ENCODE data around the gene PIK3AP1. TPM values are rescaled to one million over a fixed set of nuclear protein-coding genes. Genes with fewer than 3 reads are reported as not detected.
A peak's percentile ranks its signal among the peaks of the same experiment; 100 is the strongest.

PIK3AP1 gene
- total and polyA plus RNA-seq, 2 of the 13 experiments (the other 11 are each of a cell fraction or from before 2014, with no cell fraction given): 3.6 to 13.8 TPM

DNA sequence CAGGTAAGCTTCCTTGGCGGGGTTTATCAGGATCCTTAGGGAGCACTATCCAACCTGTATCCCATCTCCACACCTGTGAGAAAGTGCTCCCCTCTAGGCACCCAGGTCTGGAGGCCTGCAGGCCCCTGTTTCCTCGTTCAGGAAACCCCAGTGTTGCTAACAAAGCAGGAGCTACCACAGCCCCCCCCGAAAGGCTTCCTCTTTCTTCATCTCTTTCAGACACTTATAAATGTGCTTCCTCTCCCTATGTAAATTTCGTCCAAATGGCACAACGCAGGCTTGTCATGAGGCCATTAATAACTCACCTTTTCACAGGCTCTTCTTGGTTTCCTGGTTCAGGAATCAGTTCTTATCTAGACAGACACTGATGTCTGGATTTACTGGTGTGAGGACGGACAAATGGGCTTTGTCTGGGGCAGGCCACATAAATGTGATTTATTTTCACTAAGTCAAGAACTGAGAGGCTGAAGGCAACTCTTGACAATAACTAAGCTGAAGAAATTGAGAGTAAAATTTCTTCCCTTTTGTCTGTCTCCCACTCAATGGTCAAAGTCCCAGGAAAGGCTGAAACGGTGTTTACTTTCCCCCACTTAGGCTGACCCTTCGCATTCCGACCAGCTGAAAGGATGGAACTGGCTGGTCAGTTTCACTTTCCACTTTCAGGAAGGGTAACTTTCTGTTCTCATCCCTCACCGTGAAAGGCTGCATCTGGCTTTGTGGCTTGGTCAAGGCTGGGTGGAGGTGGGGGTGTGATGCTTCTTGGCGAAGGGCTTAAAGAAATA, 46.8 kb downstream of the PIK3AP1 start (continued):
- TF ChIP-seq, protein P1, sequence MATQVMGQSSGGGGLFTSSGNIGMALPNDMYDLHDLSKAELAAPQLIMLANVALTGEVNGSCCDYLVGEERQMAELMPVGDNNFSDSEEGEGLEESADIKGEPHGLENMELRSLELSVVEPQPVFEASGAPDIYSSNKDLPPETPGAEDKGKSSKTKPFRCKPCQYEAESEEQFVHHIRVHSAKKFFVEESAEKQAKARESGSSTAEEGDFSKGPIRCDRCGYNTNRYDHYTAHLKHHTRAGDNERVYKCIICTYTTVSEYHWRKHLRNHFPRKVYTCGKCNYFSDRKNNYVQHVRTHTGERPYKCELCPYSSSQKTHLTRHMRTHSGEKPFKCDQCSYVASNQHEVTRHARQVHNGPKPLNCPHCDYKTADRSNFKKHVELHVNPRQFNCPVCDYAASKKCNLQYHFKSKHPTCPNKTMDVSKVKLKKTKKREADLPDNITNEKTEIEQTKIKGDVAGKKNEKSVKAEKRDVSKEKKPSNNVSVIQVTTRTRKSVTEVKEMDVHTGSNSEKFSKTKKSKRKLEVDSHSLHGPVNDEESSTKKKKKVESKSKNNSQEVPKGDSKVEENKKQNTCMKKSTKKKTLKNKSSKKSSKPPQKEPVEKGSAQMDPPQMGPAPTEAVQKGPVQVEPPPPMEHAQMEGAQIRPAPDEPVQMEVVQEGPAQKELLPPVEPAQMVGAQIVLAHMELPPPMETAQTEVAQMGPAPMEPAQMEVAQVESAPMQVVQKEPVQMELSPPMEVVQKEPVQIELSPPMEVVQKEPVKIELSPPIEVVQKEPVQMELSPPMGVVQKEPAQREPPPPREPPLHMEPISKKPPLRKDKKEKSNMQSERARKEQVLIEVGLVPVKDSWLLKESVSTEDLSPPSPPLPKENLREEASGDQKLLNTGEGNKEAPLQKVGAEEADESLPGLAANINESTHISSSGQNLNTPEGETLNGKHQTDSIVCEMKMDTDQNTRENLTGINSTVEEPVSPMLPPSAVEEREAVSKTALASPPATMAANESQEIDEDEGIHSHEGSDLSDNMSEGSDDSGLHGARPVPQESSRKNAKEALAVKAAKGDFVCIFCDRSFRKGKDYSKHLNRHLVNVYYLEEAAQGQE (IDR thresholded peaks at IDR 0.05; ENCODE audit: borderline replicate concordance in 1 of 2, low read depth in 1 of 2, low read length in 2 of 2): 0 out of 4 replicates have a peak, but pooled peaks of 1 of the 2 experiments have one; percentile 40
- TF ChIP-seq ATF1 (CRISPR knock-in tag; IDR thresholded peaks at IDR 0.05): no peak
- no peak for TF ChIP-seq ZNF382 (CRISPR knock-in tag; IDR thresholded peaks at IDR 0.05; ENCODE audit: borderline replicate concordance)
- TF ChIP-seq ZNF672 (CRISPR knock-in tag; IDR thresholded peaks at IDR 0.05): no peak
- peak; percentile 32; the same call in 1 of the 2 replicates for TF ChIP-seq ETV5 (CRISPR knock-in tag; IDR thresholded peaks at IDR 0.05; ENCODE audit: borderline replicate concordance)
- TF ChIP-seq ZNF572 (CRISPR knock-in tag; IDR thresholded peaks at IDR 0.05): no peak
- TF ChIP-seq, protein P2, sequence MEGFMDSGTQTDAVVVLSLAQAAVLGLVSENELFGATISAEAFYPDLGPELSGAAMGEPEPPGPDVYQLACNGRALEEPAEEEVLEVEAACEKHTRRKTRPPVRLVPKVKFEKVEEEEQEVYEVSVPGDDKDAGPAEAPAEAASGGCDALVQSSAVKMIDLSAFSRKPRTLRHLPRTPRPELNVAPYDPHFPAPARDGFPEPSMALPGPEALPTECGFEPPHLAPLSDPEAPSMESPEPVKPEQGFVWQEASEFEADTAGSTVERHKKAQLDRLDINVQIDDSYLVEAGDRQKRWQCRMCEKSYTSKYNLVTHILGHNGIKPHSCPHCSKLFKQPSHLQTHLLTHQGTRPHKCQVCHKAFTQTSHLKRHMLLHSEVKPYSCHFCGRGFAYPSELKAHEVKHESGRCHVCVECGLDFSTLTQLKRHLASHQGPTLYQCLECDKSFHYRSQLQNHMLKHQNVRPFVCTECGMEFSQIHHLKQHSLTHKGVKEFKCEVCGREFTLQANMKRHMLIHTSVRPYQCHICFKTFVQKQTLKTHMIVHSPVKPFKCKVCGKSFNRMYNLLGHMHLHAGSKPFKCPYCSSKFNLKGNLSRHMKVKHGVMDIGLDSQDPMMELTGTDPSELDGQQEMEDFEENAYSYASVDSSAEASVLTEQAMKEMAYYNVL (CRISPR knock-in tag; IDR thresholded peaks at IDR 0.05; ENCODE audit: borderline replicate concordance): peak; percentile 89; the same call in 1 of the 2 replicates
- TF ChIP-seq ZNF713 (CRISPR knock-in tag; IDR thresholded peaks at IDR 0.05): no peak
- TF ChIP-seq, protein P3, sequence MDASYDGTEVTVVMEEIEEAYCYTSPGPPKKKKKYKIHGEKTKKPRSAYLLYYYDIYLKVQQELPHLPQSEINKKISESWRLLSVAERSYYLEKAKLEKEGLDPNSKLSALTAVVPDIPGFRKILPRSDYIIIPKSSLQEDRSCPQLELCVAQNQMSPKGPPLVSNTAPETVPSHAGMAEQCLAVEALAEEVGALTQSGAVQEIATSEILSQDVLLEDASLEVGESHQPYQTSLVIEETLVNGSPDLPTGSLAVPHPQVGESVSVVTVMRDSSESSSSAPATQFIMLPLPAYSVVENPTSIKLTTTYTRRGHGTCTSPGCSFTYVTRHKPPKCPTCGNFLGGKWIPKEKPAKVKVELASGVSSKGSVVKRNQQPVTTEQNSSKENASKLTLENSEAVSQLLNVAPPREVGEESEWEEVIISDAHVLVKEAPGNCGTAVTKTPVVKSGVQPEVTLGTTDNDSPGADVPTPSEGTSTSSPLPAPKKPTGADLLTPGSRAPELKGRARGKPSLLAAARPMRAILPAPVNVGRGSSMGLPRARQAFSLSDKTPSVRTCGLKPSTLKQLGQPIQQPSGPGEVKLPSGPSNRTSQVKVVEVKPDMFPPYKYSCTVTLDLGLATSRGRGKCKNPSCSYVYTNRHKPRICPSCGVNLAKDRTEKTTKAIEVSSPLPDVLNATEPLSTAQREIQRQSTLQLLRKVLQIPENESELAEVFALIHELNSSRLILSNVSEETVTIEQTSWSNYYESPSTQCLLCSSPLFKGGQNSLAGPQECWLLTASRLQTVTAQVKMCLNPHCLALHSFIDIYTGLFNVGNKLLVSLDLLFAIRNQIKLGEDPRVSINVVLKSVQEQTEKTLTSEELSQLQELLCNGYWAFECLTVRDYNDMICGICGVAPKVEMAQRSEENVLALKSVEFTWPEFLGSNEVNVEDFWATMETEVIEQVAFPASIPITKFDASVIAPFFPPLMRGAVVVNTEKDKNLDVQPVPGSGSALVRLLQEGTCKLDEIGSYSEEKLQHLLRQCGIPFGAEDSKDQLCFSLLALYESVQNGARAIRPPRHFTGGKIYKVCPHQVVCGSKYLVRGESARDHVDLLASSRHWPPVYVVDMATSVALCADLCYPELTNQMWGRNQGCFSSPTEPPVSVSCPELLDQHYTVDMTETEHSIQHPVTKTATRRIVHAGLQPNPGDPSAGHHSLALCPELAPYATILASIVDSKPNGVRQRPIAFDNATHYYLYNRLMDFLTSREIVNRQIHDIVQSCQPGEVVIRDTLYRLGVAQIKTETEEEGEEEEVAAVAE (CRISPR knock-in tag; IDR thresholded peaks at IDR 0.05; ENCODE audit: borderline replicate concordance): no peak
- no peak for TF ChIP-seq TMF1 (CRISPR knock-in tag; IDR thresholded peaks at IDR 0.05; ENCODE audit: low read depth)
- no peak for TF ChIP-seq ZNF317 (CRISPR knock-in tag; IDR thresholded peaks at IDR 0.05)
- TF ChIP-seq, protein P4, sequence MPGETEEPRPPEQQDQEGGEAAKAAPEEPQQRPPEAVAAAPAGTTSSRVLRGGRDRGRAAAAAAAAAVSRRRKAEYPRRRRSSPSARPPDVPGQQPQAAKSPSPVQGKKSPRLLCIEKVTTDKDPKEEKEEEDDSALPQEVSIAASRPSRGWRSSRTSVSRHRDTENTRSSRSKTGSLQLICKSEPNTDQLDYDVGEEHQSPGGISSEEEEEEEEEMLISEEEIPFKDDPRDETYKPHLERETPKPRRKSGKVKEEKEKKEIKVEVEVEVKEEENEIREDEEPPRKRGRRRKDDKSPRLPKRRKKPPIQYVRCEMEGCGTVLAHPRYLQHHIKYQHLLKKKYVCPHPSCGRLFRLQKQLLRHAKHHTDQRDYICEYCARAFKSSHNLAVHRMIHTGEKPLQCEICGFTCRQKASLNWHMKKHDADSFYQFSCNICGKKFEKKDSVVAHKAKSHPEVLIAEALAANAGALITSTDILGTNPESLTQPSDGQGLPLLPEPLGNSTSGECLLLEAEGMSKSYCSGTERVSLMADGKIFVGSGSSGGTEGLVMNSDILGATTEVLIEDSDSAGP (CRISPR knock-in tag; IDR thresholded peaks at IDR 0.05; ENCODE audit: borderline replicate concordance): peak; percentile 39; the same call in 1 of the 2 replicates
- TF ChIP-seq, protein P5, sequence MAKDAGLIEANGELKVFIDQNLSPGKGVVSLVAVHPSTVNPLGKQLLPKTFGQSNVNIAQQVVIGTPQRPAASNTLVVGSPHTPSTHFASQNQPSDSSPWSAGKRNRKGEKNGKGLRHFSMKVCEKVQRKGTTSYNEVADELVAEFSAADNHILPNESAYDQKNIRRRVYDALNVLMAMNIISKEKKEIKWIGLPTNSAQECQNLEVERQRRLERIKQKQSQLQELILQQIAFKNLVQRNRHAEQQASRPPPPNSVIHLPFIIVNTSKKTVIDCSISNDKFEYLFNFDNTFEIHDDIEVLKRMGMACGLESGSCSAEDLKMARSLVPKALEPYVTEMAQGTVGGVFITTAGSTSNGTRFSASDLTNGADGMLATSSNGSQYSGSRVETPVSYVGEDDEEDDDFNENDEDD (CRISPR knock-in tag; IDR thresholded peaks at IDR 0.05; ENCODE audit: borderline replicate concordance): no peak
- no peak for TF ChIP-seq HDAC6 (IDR thresholded peaks at IDR 0.05; ENCODE audit: low read depth, low read length)
